Panc1 (cell line): ENCODE measurements around the gene FFAR3. TPM values are rescaled to one million over a fixed set of nuclear protein-coding genes. Genes with fewer than 3 reads are reported as not detected.

Experiments
- ATAC-seq: fragments of 200-7000 bp; cut with Tn5 transposase; 2 replicates; pipeline ENCODE4 v1.9.1; 2020; ENCODE audit warnings: mild to moderate bottlenecking, moderate library complexity
- BruUV-seq: library from RNA; stranded (reverse); fragments of 400-500 nt; replicated peaks from 2 replicates; lab custom pipeline; 2021; lab: Mats Ljungman, UMichigan
- CTCF ChIA-PET: fragments of 300-600 bp; sonication (Branson Sonifier 250); formaldehyde crosslinking; loops from one replicate; lab custom pipeline; 2022; ENCODE audit warnings: antibody characterized with exemption; lab: Charles Lee
- POLR2A ChIA-PET: fragments of 300-600 bp; sonication (Branson Sonifier 250); formaldehyde crosslinking; loops from one replicate; lab custom pipeline; 2022; ENCODE audit warnings: antibody characterized with exemption; lab: Charles Lee
- DNase-seq: peaks from one replicate; pipeline ENCODE4 v3.0.0-alpha.2; 2010; ENCODE audit warnings: low read depth, low spot score
- H3K27ac ChIP-seq: 2 replicates; pipeline ENCODE4 v1.5.1; 2011; ENCODE audit warnings: mild to moderate bottlenecking, low read length, inconsistent platforms
- H3K27me3 ChIP-seq: fragments of 200-500 bp; sonication (Bioruptor generic); 2 replicates; pipeline ENCODE4 v1.6.0; 2014; ENCODE audit warnings: low read length, inconsistent platforms; ENCODE audit not compliant: control insufficient read depth, insufficient read depth
- H3K36me3 ChIP-seq: fragments of 200-500 bp; sonication (Bioruptor generic); 2 replicates; pipeline ENCODE4 v1.5.1; 2014; ENCODE audit warnings: inconsistent platforms, mild to moderate bottlenecking, low read length, moderate library complexity; ENCODE audit not compliant: control insufficient read depth, insufficient read depth
- H3K4me1 ChIP-seq: 2 replicates; pipeline ENCODE4 v1.5.1; 2011; ENCODE audit warnings: inconsistent platforms, mild to moderate bottlenecking, low read length, moderate library complexity; ENCODE audit not compliant: control insufficient read depth, insufficient read depth
- H3K4me3 ChIP-seq, 2 experiments: 2 replicates each; pipeline ENCODE4 v1.5.1; 2011 to 2012; ENCODE audit warnings: low read depth in 2 of 2, low read length in 2 of 2, mild to moderate bottlenecking in 2 of 2, inconsistent platforms in 1 of 2, moderate library complexity in 1 of 2
- H3K9me3 ChIP-seq: fragments of 200-500 bp; sonication (Bioruptor generic); 2 replicates; pipeline ENCODE4 v1.5.1; 2014; ENCODE audit warnings: low read depth, mild to moderate bottlenecking, inconsistent platforms, low read length, moderate library complexity; ENCODE audit not compliant: control insufficient read depth, insufficient read depth
- CTCF ChIP-seq: fragments of 450-650 bp; IDR thresholded peaks from 2 replicates; pipeline ENCODE4 v1.5.1; 2017; ENCODE audit warnings: mild to moderate bottlenecking
- POLR2AphosphoS5 ChIP-seq: IDR thresholded peaks from 2 replicates; pipeline ENCODE4 v1.6.1; 2012; ENCODE audit warnings: mild to moderate bottlenecking, low read depth, low read length, moderate library complexity
- SIN3A ChIP-seq: IDR thresholded peaks from 2 replicates; pipeline ENCODE4 v1.6.1; 2012; ENCODE audit warnings: low read depth, mild to moderate bottlenecking, low read length, moderate library complexity, borderline replicate concordance; ENCODE audit not compliant: insufficient read depth
- TCF7L2 ChIP-seq: IDR thresholded peaks from 2 replicates; pipeline ENCODE4 v1.6.1; 2011; ENCODE audit warnings: mild to moderate bottlenecking, low read depth, low read length, inconsistent platforms
- in situ Hi-C: cut with HindIII; loops from 2 replicates; pipeline ENCODE4 v1.10.0; 2016; ENCODE audit warnings: low sequenced_read_pairs, low pct_unique_long_range_greater_than_20kb
- intact Hi-C: fragments of 100-400 bp; cut with micrococcal nuclease; formaldehyde crosslinking; loops from one replicate; pipeline ENCODE4 v1.10.0; 2022; ENCODE audit not compliant: unreplicated experiment
- total RNA-seq: library from RNA; stranded (reverse); gene quantifications from one replicate; pipeline ENCODE4 v1.2.1, GENCODE V29; 2021; ENCODE audit not compliant: unreplicated experiment
- TF ChIP-seq, protein P1 (sequence below), 2 experiments: IDR thresholded peaks; 2 replicates each; pipeline ENCODE4 v1.6.1; 2011 to 2012; ENCODE audit warnings: low read depth in 2 of 2, control low read depth in 1 of 2, low read length in 1 of 2, mild to moderate bottlenecking in 1 of 2, moderate library complexity in 1 of 2; ENCODE audit not compliant: insufficient read depth in 1 of 2

FFAR3 gene
- total RNA-seq, 1 experiment from 2014 or later = not detected

GRCh38 chr19:35328851-35329285 is 29.4 kb upstream of the FFAR3 start, which contains the start of gene CD22:
Gene CD22, plus strand, starts transcription at chr19:35329187. Its CDS starts 2,854 bp downstream, at chr19:35332041.
- POLR2A ChIA-PET = no interaction called here

DNA sequence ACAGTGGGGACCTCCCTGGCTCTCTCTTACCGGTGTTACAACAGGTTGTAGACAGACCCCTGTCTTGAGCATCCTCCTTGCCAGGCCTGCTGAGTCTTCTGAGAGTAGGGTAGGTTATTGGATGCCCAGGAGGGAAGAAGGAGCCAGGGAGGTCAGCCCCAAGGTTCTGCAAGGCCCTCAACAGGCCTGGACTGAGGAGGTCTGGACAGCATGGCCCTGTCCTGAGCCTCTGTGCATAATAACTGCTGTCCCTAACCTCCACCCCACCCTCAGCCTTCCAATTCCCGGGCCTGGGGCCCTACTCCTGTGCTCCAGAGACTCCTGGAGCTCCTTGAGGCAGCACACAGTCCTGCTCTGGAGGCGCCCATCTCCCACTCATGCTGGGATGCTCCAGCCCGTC is 28.9 kb upstream of the FFAR3 start:
- POLR2A ChIA-PET = no interaction called here
- H3K4me1 ChIP-seq = no peaks in the 10 kb centered on the region
- intact Hi-C loops (no loop called here), in situ Hi-C loops (no loop called here)
- no TSS peak for BruUV-seq
- H3K36me3 ChIP-seq = no peaks in the 10 kb centered on the region
- ATAC-seq (no peak), DNase-seq (no peak)
- no peaks in the 10 kb centered on the region for H3K27me3 ChIP-seq
- H3K4me3 ChIP-seq = no peak overlapping the region
- TF ChIP-seq, protein P1, sequence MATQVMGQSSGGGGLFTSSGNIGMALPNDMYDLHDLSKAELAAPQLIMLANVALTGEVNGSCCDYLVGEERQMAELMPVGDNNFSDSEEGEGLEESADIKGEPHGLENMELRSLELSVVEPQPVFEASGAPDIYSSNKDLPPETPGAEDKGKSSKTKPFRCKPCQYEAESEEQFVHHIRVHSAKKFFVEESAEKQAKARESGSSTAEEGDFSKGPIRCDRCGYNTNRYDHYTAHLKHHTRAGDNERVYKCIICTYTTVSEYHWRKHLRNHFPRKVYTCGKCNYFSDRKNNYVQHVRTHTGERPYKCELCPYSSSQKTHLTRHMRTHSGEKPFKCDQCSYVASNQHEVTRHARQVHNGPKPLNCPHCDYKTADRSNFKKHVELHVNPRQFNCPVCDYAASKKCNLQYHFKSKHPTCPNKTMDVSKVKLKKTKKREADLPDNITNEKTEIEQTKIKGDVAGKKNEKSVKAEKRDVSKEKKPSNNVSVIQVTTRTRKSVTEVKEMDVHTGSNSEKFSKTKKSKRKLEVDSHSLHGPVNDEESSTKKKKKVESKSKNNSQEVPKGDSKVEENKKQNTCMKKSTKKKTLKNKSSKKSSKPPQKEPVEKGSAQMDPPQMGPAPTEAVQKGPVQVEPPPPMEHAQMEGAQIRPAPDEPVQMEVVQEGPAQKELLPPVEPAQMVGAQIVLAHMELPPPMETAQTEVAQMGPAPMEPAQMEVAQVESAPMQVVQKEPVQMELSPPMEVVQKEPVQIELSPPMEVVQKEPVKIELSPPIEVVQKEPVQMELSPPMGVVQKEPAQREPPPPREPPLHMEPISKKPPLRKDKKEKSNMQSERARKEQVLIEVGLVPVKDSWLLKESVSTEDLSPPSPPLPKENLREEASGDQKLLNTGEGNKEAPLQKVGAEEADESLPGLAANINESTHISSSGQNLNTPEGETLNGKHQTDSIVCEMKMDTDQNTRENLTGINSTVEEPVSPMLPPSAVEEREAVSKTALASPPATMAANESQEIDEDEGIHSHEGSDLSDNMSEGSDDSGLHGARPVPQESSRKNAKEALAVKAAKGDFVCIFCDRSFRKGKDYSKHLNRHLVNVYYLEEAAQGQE (IDR thresholded peaks at IDR 0.05; ENCODE audit: insufficient read depth in 1 of 2, low read depth in 2 of 2, low read length in 1 of 2) = no peak
- TF ChIP-seq POLR2AphosphoS5 = no peak
- no peak for TF ChIP-seq SIN3A
- no peak for TF ChIP-seq TCF7L2
- no peak for TF ChIP-seq CTCF
- H3K9me3 ChIP-seq = no peaks in the 10 kb centered on the region
- no peak overlapping the region for H3K27ac ChIP-seq
- CTCF ChIA-PET = no interaction called here

More at GRCh38 chr19:35328851-35329285, 29.4 kb upstream of the FFAR3 start, which contains the start of gene CD22:
- H3K27me3 ChIP-seq = no peaks in the 10 kb centered on the region
- BruUV-seq = no TSS peak
- H3K4me1 ChIP-seq = no peaks in the 10 kb centered on the region
- ATAC-seq (no peak), DNase-seq (no peak)
- no peak within 1 kb of the TSS for H3K27ac ChIP-seq
- intact Hi-C loops (no loop called here), in situ Hi-C loops (no loop called here)
- no peaks in the 10 kb centered on the region for H3K36me3 ChIP-seq
- no peaks in the 10 kb centered on the region for H3K9me3 ChIP-seq
- no peak within 1 kb of the TSS for H3K4me3 ChIP-seq
- TF ChIP-seq CTCF (no peak), POLR2AphosphoS5 (no peak), SIN3A (no peak), TCF7L2 (no peak)
- TF ChIP-seq, protein P1 (IDR thresholded peaks at IDR 0.05; ENCODE audit: insufficient read depth in 1 of 2, low read depth in 2 of 2, low read length in 1 of 2) = no peak
- CTCF ChIA-PET = no interaction called here
